ENCODE data around the gene PDE7B. TPM values are rescaled to one million over a fixed set of nuclear protein-coding genes. Genes with fewer than 3 reads are reported as not detected.

PDE7B gene
- total RNA-seq, 1 donor from 2014 or later, result 5.1 TPM

GRCh38 chr6:136160250-136160649 is 308.7 kb downstream of the PDE7B start:
- Mint-ChIP-seq H3K9me3 (no peaks in the 10 kb centered on the region), H3K4me1 (ENCODE audit: unreplicated experiment) (peaks cover 5% of the 10 kb centered on the region), H3K36me3 (peaks cover 13% of the 10 kb centered on the region), H3K27ac (no peak overlapping the region), H3K4me3 (no peak overlapping the region), H3K27me3 (peaks cover 3% of the 10 kb centered on the region)
- TF ChIP-seq, protein P1, sequence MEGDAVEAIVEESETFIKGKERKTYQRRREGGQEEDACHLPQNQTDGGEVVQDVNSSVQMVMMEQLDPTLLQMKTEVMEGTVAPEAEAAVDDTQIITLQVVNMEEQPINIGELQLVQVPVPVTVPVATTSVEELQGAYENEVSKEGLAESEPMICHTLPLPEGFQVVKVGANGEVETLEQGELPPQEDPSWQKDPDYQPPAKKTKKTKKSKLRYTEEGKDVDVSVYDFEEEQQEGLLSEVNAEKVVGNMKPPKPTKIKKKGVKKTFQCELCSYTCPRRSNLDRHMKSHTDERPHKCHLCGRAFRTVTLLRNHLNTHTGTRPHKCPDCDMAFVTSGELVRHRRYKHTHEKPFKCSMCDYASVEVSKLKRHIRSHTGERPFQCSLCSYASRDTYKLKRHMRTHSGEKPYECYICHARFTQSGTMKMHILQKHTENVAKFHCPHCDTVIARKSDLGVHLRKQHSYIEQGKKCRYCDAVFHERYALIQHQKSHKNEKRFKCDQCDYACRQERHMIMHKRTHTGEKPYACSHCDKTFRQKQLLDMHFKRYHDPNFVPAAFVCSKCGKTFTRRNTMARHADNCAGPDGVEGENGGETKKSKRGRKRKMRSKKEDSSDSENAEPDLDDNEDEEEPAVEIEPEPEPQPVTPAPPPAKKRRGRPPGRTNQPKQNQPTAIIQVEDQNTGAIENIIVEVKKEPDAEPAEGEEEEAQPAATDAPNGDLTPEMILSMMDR (conservative IDR thresholded peaks at IDR 0.05), result no peak
- DNase-seq (ENCODE audit: extremely low spot score, unreplicated experiment), result no peak

DNA sequence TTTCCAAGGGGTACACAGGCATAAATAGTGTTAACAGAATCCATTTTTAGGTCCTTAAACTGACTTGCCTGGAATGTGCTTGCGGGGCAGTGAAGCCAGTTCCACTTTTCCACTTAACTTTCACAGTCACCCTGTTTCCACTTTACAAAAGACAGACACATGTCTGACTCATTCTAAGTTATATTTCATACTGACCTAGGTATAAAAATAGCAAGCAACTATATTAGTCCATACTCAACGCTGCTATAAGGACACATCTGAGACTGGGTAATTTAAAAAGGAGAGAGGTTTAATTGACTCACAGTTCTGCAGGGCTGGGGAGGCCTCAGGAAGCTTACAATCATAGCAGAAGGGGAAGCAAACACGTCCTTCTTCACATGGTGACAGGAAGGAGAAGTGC is 310.4 kb downstream of the PDE7B start:
- Mint-ChIP-seq H3K27me3 (peaks cover 3% of the 10 kb centered on the region), H3K9me3 (peaks cover 9% of the 10 kb centered on the region), H3K36me3 (peaks cover 22% of the 10 kb centered on the region), H3K4me3 (no peak overlapping the region), H3K27ac (no peak overlapping the region), H3K4me1 (ENCODE audit: unreplicated experiment) (peaks cover 5% of the 10 kb centered on the region)
- TF ChIP-seq, protein P1 (conservative IDR thresholded peaks at IDR 0.05), result no peak
- no peak for DNase-seq (ENCODE audit: extremely low spot score, unreplicated experiment)

GRCh38 chr6:136163260-136163659 is 311.8 kb downstream of the PDE7B start:
- DNase-seq (ENCODE audit: extremely low spot score, unreplicated experiment), result no peak
- peaks cover 23% of the 10 kb centered on the region for H3K36me3 Mint-ChIP-seq
- no peak overlapping the region for H3K4me3 Mint-ChIP-seq
- H3K4me1 Mint-ChIP-seq (ENCODE audit: unreplicated experiment), result peaks cover 5% of the 10 kb centered on the region
- TF ChIP-seq, protein P1 (conservative IDR thresholded peaks at IDR 0.05), result no peak
- peaks cover 12% of the 10 kb centered on the region for H3K9me3 Mint-ChIP-seq
- peaks cover 3% of the 10 kb centered on the region for H3K27me3 Mint-ChIP-seq
- H3K27ac Mint-ChIP-seq, result no peak overlapping the region

DNA sequence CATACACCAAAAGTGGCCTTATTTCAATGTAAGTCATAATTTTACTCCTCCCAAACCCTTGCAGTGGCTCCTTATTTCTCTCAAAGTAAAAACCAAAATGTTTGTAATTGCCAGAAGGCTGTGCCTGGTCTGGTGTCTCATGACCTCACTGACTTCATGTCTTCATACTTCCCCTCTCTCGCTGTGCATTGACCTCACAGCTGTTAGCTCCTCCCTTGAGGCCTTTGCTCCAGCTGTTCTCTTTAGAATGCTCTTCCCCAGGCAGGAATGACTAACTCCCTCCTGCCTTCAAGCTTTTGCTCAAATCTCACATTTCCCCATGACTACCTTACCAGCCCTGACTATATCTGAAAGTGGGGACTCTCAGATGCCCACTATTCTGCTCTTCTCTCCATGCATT is 315.3 kb downstream of the PDE7B start:
- Mint-ChIP-seq H3K27ac (no peak overlapping the region), H3K36me3 (peaks cover 19% of the 10 kb centered on the region), H3K4me1 (ENCODE audit: unreplicated experiment) (no peaks in the 10 kb centered on the region), H3K4me3 (no peak overlapping the region), H3K27me3 (no peaks in the 10 kb centered on the region), H3K9me3 (peaks cover 16% of the 10 kb centered on the region)
- TF ChIP-seq, protein P1 (conservative IDR thresholded peaks at IDR 0.05), result no peak
- DNase-seq (ENCODE audit: extremely low spot score, unreplicated experiment), result no peak

GRCh38 chr6:136169394-136170148 is 318.1 kb downstream of the PDE7B start:
- H3K4me1 Mint-ChIP-seq (ENCODE audit: unreplicated experiment), result peaks cover 5% of the 10 kb centered on the region
- no peaks in the 10 kb centered on the region for H3K27me3 Mint-ChIP-seq
- no peak overlapping the region for H3K4me3 Mint-ChIP-seq
- no peak overlapping the region for H3K27ac Mint-ChIP-seq
- peaks cover 19% of the 10 kb centered on the region for H3K36me3 Mint-ChIP-seq
- TF ChIP-seq, protein P1 (conservative IDR thresholded peaks at IDR 0.05), result no peak
- peaks cover 22% of the 10 kb centered on the region for H3K9me3 Mint-ChIP-seq
- DNase-seq (ENCODE audit: extremely low spot score, unreplicated experiment), result no peak
